Osteoblast (primary cell): Measurements from ENCODE around the gene HERC6. TPM values are rescaled to one million over a fixed set of nuclear protein-coding genes. Genes with fewer than 3 reads are reported as not detected.
A peak's percentile ranks its signal among the peaks of the same experiment; 100 is the strongest.
"Not testable (repeated sequence)": the region's sequence is repeated elsewhere in the genome, so short reads cannot be mapped to it uniquely, and the experiment has no call there.

Experiments used
- DNase-seq: peaks from one replicate; pipeline ENCODE4 v3.0.0; 2011; ENCODE audit warnings: low spot score, mixed read lengths; ENCODE audit not compliant: insufficient read length; ENCODE audit errors: missing footprints
- H2AFZ ChIP-seq: 2 replicates; pipeline ENCODE4 v1.6.0; 2011; ENCODE audit warnings: mild to moderate bottlenecking, low read length
- H3K27ac ChIP-seq: 2 replicates; pipeline ENCODE4 v1.5.1; 2011; ENCODE audit warnings: mild to moderate bottlenecking, low read depth, low read length, moderate library complexity
- H3K27me3 ChIP-seq: 2 replicates; pipeline ENCODE4 v1.6.0; 2012; ENCODE audit warnings: mild to moderate bottlenecking, control low read depth, inconsistent platforms, low read length, moderate library complexity; ENCODE audit not compliant: insufficient read depth
- H3K36me3 ChIP-seq: 2 replicates; pipeline ENCODE4 v1.5.1; 2011; ENCODE audit warnings: mild to moderate bottlenecking, low read length, control low read depth, moderate library complexity; ENCODE audit not compliant: insufficient read depth
- H3K4me1 ChIP-seq: 2 replicates; pipeline ENCODE4 v1.5.1; 2011; ENCODE audit warnings: mild to moderate bottlenecking, low read length, control low read depth, moderate library complexity; ENCODE audit not compliant: insufficient read depth
- H3K4me2 ChIP-seq: 2 replicates; pipeline ENCODE4 v1.6.0; 2011; ENCODE audit warnings: mild to moderate bottlenecking, low read length; ENCODE audit not compliant: insufficient read depth
- H3K4me3 ChIP-seq: fragments of 200-600 bp; sonication (generic); 3 replicates; pipeline ENCODE4 v1.5.1; 2012; ENCODE audit warnings: mild to moderate bottlenecking, low read length, inconsistent platforms; ENCODE audit not compliant: insufficient read depth
- H3K79me2 ChIP-seq: 2 replicates; pipeline ENCODE4 v1.6.0; 2012; ENCODE audit warnings: mild to moderate bottlenecking, low read length, control low read depth, inconsistent platforms; ENCODE audit not compliant: insufficient read depth
- H3K9me3 ChIP-seq: 2 replicates; pipeline ENCODE4 v1.5.1; 2011; ENCODE audit warnings: low read depth, low read length, control low read depth
- H4K20me1 ChIP-seq: 2 replicates; pipeline ENCODE4 v1.6.0; 2012; ENCODE audit warnings: mild to moderate bottlenecking, low read length, control low read depth; ENCODE audit not compliant: insufficient read depth
- CTCF ChIP-seq: IDR thresholded peaks from 2 replicates; pipeline ENCODE4 v1.5.1; 2011; ENCODE audit warnings: mild to moderate bottlenecking, low read depth, low read length, moderate library complexity; ENCODE audit errors: extremely low read depth
- total RNA-seq: library from RNA; depleted of rRNA; stranded (reverse); fragments of >200 nt; gene quantifications from 2 replicates; pipeline ENCODE4 v1.2.3, GENCODE V29; 2012

Gene HERC6
- total RNA-seq, 1 donor, result 21.4 TPM

- H3K4me1 ChIP-seq, result peaks cover 10% of the 10 kb centered on the region
- H3K27ac ChIP-seq, result peak overlapping the region; percentile 77
- no peaks in the 10 kb centered on the region for H3K79me2 ChIP-seq
- H3K27me3 ChIP-seq, result no peaks in the 10 kb centered on the region
- no peaks in the 10 kb centered on the region for H4K20me1 ChIP-seq
- H3K36me3 ChIP-seq, result no peaks in the 10 kb centered on the region
- peak overlapping the region; percentile 63 for H3K4me2 ChIP-seq
- TF ChIP-seq CTCF, result no peak
- DNase-seq, result peak; percentile 88
- H3K4me3 ChIP-seq, result no peak overlapping the region
- peak overlapping the region; percentile 56 for H2AFZ ChIP-seq
- no peaks in the 10 kb centered on the region for H3K9me3 ChIP-seq
Observed at GRCh38 chr4:88341227-88342192, 37.1 kb upstream of the HERC6 start.

GRCh38 chr4:88346902-88347301 is 31.8 kb upstream of the HERC6 start:
- not testable (repeated sequence) for H4K20me1 ChIP-seq, H3K9me3 ChIP-seq, H3K4me3 ChIP-seq, H3K79me2 ChIP-seq, H3K4me2 ChIP-seq, H3K4me1 ChIP-seq, H3K27ac ChIP-seq, H3K27me3 ChIP-seq, DNase-seq, H2AFZ ChIP-seq, H3K36me3 ChIP-seq

- DNase-seq, H2AFZ ChIP-seq, H3K4me3 ChIP-seq, H4K20me1 ChIP-seq, H3K27me3 ChIP-seq, H3K36me3 ChIP-seq, H3K27ac ChIP-seq, H3K4me2 ChIP-seq, H3K79me2 ChIP-seq, H3K9me3 ChIP-seq: not testable (repeated sequence)
- H3K4me1 ChIP-seq, result peaks cover 11% of the 10 kb centered on the region
Observed at GRCh38 chr4:88348761-88349160, 29.9 kb upstream of the HERC6 start.

- Histone ChIP-seq H3K27me3 (no peaks in the 10 kb centered on the region), H3K4me1 (peaks cover 11% of the 10 kb centered on the region), H3K4me2 (no peak overlapping the region), H2AFZ (no peak overlapping the region), H3K9me3 (no peaks in the 10 kb centered on the region), H3K4me3 (no peak overlapping the region), H4K20me1 (no peaks in the 10 kb centered on the region), H3K36me3 (no peaks in the 10 kb centered on the region), H3K27ac (no peak overlapping the region), H3K79me2 (no peaks in the 10 kb centered on the region)
- DNase-seq, result no peak
- TF ChIP-seq CTCF, result no peak
Observed at GRCh38 chr4:88350786-88351185, 27.9 kb upstream of the HERC6 start.
